Testis (tissue), 2 donors: Measurements from ENCODE around the gene PLXDC1.

Experiments used
- POLR2A ChIP-seq: fragments of 450-650 bp; IDR thresholded peaks from one replicate; pipeline ENCODE4 v1.6.1; 2017; ENCODE audit warnings: antibody characterized with exemption, mild to moderate bottlenecking, moderate library complexity
- TF ChIP-seq, protein P1 (sequence below), 3 experiments: fragments of 450-650 bp in 2 of 3; fragments of 200-600 bp in 1 of 3; sonication (generic) in 1 of 3; IDR thresholded peaks; one replicate each; pipeline ENCODE4 v1.5.1; 2016 to 2019; ENCODE audit warnings: antibody characterized with exemption in 3 of 3, mild to moderate bottlenecking in 2 of 3, moderate library complexity in 1 of 3

DNA sequence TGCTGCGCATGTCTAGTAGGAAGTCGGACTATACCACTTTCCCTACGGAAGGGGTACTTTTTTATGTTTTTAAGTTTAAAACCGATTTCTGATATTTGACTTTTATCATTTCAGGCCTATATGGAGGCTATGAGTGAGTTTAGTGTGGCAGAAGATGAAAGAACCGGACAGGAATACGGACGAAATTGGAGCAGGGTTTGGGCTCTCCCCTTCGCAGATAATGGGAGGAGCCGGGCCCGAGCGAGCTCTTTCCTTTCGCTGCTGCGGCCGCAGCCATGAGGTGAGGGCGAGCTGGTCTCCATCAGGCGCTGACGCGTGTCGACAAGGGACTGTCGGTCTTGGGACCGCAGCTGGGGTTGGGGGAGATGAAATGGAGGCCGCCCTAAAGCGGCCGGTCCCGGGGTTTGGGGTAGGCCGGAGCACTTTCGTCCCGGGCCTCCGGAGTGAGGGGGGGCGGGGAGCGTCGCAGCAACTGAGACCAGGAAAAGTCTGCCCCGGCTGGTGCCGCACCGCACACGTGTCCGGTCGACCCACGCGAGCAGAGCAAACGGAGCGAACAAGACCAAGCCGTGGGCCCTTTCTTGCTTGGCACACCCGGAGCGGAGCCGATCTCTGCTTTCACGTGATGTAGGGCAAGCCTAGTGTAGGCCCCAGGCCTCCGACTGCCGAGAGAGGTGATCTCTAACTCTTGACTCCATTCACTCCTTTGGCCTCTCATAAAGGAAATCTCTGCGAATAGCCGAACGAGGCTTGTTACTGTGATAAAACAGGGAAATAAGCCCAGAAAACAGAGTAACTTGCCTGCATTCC, 48.8 kb upstream of the PLXDC1 start, which contains the start of gene RPL19:
- TF ChIP-seq, protein P1, sequence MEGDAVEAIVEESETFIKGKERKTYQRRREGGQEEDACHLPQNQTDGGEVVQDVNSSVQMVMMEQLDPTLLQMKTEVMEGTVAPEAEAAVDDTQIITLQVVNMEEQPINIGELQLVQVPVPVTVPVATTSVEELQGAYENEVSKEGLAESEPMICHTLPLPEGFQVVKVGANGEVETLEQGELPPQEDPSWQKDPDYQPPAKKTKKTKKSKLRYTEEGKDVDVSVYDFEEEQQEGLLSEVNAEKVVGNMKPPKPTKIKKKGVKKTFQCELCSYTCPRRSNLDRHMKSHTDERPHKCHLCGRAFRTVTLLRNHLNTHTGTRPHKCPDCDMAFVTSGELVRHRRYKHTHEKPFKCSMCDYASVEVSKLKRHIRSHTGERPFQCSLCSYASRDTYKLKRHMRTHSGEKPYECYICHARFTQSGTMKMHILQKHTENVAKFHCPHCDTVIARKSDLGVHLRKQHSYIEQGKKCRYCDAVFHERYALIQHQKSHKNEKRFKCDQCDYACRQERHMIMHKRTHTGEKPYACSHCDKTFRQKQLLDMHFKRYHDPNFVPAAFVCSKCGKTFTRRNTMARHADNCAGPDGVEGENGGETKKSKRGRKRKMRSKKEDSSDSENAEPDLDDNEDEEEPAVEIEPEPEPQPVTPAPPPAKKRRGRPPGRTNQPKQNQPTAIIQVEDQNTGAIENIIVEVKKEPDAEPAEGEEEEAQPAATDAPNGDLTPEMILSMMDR (IDR thresholded peaks at IDR 0.05): peak in 1 of 3 experiments; percentile 28
- TF ChIP-seq POLR2A: no peak
